Occipital lobe (tissue), 3 donors: ENCODE data around the gene SPEN. TPM values are rescaled to one million over a fixed set of nuclear protein-coding genes. Genes with fewer than 3 reads are reported as not detected.
"Not testable (repeated sequence)": the region's sequence is repeated elsewhere in the genome, so short reads cannot be mapped to it uniquely, and the experiment has no call there.

Source experiments
- DNase-seq: peaks from one replicate; lab custom pipeline; 2025; lab: John Stamatoyannopoulos, UW
- small RNA-seq: library from RNA; depleted of rRNA; stranded (forward); fragments of <200 nt; gene quantifications from one replicate; pipeline ENCODE3, GENCODE V24; 2014
- total RNA-seq: library from RNA; depleted of rRNA; stranded (reverse); fragments of >200 nt; gene quantifications from one replicate; pipeline ENCODE4 v1.2.3, GENCODE V29; 2014

The SPEN gene
- total RNA-seq, 1 donor from 2014 or later: 80.0 TPM

DNA sequence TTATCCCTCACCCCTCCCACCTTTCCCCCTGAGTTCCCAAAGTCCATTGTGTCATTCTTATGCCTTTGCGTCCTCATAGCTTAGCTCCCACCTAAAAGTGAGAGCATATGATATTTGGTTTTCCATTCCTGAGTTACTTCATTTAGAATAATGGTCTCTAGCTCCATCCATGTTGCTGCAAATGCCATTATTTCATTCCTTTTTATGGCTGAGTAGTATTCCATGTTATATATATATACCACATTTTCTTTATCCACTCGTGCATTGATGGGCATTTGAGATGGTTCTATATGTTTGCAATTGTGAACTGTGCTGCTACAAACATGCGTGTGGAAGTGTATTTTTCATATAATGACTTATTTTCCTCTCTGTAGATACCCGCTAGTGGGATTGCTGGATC is 130.4 kb downstream of the SPEN start:
- not testable (repeated sequence) for DNase-seq

DNA sequence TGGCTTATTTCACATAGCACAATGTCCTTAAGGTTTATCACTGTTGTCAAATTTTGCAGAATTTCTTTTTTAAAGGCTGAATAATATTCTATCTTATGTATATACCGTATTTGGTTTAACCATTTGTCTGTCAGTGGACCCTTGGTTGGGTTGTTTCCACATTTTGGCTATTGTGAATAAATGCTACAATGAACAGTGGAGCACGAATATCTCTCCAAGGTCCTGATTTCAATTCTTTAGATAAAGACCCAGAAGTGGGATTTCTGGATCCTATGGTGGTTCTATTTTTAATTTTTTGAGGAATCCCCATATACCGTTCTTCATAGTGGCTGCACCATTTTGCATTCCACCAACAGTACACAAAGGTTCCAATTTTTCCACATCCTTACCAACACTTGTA is 134.2 kb downstream of the SPEN start:
- no peak for DNase-seq

DNA sequence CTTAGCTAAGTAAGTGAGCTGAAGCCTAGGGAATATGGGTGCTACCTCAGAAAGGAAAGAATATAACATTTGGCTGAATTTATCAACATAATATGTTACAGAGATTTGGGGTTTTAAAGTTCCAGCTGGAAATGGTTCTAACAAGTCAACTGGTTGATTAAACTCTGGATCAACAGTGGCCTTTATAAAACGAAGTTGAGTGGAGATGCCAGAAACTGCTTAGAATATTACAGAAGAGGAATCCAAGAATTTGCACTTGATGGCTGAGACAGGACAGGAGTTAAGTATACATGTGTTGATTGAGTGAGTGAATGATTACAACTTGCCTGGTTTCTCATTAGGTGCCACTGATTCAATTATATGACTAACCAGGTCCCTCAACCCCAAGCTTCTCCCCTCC is 135.8 kb downstream of the SPEN start:
- DNase-seq: no peak

DNA sequence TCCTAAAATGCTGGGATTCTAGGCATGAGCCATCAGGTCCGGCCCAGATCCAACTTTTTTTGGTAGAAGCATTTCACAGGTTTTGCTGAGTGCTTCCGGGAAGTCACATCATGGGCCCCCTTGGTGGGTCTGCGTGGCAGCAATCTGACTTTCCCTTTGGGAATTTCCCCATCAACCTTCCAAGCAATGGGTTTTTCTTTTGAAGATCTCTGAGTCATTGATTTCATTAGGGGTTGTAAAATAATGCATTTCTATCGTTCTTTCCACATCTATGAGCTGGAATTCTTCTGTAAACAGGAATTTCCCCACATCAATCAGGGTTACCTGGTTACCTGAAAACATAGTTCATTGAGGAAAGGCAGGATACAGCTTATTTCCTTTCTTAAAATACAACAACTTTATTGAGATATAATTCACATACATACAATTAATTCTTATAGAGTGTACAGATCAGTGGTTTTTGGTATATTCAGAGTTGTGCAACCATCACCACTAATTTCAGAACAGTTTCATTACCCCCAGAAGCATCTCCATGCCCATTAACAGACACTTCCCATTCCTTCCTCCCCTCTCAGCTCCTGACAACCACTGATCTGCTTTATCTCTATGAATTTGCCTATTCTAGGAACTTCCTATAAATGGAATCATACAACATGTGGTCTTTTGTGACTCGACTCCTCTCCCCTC is 138.2 kb downstream of the SPEN start:
- no peak for DNase-seq

DNA sequence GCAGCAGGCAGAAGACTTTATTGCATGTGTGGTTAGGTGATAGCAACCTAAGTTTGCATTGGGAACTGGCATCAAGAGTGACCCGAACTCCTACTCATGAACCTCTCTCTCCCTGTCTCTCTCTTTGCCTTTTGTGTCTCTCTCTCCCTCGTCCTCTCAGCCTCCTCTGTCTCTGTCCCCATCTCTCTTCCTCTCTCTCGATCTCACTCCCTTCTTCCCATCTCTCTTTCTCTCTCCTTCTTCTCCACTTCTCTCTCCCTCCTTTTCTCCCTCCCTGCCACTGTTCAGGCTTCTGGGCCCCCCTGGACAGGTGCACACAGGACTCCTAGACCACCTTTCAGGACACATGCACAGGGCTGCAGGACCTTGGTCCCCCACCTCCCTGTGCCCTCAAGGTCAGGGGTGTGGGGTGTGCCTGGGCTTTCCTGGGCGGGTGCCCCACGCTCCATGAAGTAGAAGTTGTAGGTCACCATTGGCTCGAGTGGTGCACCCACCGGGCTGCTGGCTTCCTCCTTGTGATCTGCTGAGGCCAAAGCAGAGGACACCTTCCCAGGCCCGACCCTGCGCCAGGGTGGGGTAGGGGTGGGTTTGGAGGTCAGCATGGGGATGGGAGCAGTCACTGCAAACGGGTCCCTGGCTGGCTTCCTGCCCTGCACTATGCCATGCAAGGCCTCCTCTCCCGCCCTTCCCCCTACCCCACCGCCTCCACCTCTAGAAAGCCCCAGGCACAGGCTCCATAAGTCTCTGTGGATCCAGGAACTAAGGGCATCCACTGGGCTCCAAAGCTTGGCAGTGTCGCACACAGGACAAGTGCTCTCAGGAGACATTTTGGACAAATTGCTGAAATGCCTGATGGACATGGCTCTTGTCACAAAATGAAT is 141.6 kb downstream of the SPEN start:
- DNase-seq: no peak

DNA sequence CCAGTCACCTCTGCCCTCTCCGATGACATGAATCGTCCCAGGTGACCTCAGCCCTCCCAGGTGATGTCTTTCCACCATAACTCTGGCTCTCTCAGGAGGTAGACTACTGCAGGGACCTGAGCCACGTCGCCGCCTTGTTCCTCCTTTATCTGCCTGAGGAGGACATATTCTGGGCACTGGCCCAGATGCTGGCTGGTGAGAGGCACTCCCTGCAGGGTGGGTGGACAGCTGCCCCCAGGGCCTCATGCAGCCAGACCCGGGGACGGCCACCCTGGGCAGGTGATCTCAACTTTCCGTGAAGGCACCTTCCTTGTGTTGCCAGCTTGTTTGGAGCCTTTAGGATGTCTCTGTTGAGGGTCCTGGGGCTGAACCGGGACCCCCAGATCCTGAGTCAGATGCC is 142.3 kb downstream of the SPEN start:
- no peak for DNase-seq

Small RNAs within 50 kb of the gene (small RNA-seq; reads per million reads assigned to genes)
- gene AL034555.1: not detected
- gene AL355994.1: not detected
- gene AL355994.5: not detected

Other genes with a start within 250 kb of the SPEN start
- 20.9 TPM for gene DDI2, start 230.2 kb upstream of the SPEN start, total RNA-seq
- 36.8 TPM for gene PLEKHM2, start 163.4 kb upstream of the SPEN start, total RNA-seq
- gene SLC25A34, start 111.4 kb upstream of the SPEN start, total RNA-seq: 1.2 TPM
- gene TMEM82, start 105.2 kb upstream of the SPEN start, total RNA-seq: not detected
- gene FBLIM1, start 88.9 kb upstream of the SPEN start, total RNA-seq: 11.4 TPM
- 2.7 TPM for gene UQCRHL, start 40.1 kb upstream of the SPEN start, total RNA-seq
- gene ZBTB17, start 128.4 kb downstream of the SPEN start, total RNA-seq: 38.8 TPM
- 0.62 TPM for gene SRARP, start 156.5 kb downstream of the SPEN start, total RNA-seq
- not detected for gene HSPB7, start 170.3 kb downstream of the SPEN start, total RNA-seq
- gene CLCNKA, start 174.3 kb downstream of the SPEN start, total RNA-seq: not detected
- gene CLCNKB, start 196.1 kb downstream of the SPEN start, total RNA-seq: 0.16 TPM
- gene FAM131C, start 225.9 kb downstream of the SPEN start, total RNA-seq: 1.7 TPM